Fibroblast of the aortic adventitia (primary cell): Measurements from ENCODE around the gene AIFM2. TPM values are rescaled to one million over a fixed set of nuclear protein-coding genes. Genes with fewer than 3 reads are reported as not detected.
"Not testable (repeated sequence)": the region's sequence is repeated elsewhere in the genome, so short reads cannot be mapped to it uniquely, and the experiment has no call there.

Experiments used
- DNase-seq: peaks from one replicate; pipeline ENCODE4 v3.0.0-alpha.2; 2010; ENCODE audit warnings: low read depth
- H3K4me3 ChIP-seq: 2 replicates; pipeline ENCODE4 v1.5.1; 2011; ENCODE audit warnings: low read depth, mild to moderate bottlenecking, control low read depth, low read length, moderate library complexity
- CTCF ChIP-seq: IDR thresholded peaks from 2 replicates; pipeline ENCODE4 v1.5.1; 2011; ENCODE audit warnings: mild to moderate bottlenecking, low read length, control low read depth, inconsistent platforms; ENCODE audit not compliant: insufficient read depth
- total RNA-seq: library from RNA; depleted of rRNA; stranded (reverse); fragments of >200 nt; gene quantifications from 2 replicates; pipeline ENCODE4 v1.2.3, GENCODE V29; 2012; ENCODE audit warnings: low replicate concordance

The AIFM2 gene
- total RNA-seq, 1 donor = 7.3 TPM

GRCh38 chr10:70162151-70162891 lies 29.7 kb upstream of the AIFM2 start:
- no peak for DNase-seq
- no peak overlapping the region for H3K4me3 ChIP-seq
- no peak for TF ChIP-seq CTCF

- no peak overlapping the region for H3K4me3 ChIP-seq
- no peak for TF ChIP-seq CTCF
- DNase-seq = no peak
These were observed 28.2 kb upstream of the AIFM2 start for GRCh38 chr10:70160798-70161197.

- not testable (repeated sequence) for H3K4me3 ChIP-seq, DNase-seq
These were observed 26.7 kb upstream of the AIFM2 start for GRCh38 chr10:70159366-70159765.

- no peak for TF ChIP-seq CTCF
- DNase-seq = peak; percentile 42
- H3K4me3 ChIP-seq = no peak overlapping the region
These were observed 25.5 kb upstream of the AIFM2 start for GRCh38 chr10:70158113-70158512.

- H3K4me3 ChIP-seq = no peak overlapping the region
- DNase-seq = no peak
- no peak for TF ChIP-seq CTCF
These were observed 22.7 kb upstream of the AIFM2 start for GRCh38 chr10:70155255-70155838.

- DNase-seq = no peak
- H3K4me3 ChIP-seq = no peak overlapping the region
- no peak for TF ChIP-seq CTCF
These were observed 15.9 kb upstream of the AIFM2 start for GRCh38 chr10:70148516-70148915.

- TF ChIP-seq CTCF = no peak
- H3K4me3 ChIP-seq = peak overlapping the region; percentile 28
- DNase-seq = no peak
These were observed 14.6 kb upstream of the AIFM2 start for GRCh38 chr10:70147259-70147625.
